Measurements from ENCODE around the gene NSD1. TPM values are rescaled to one million over a fixed set of nuclear protein-coding genes. Genes with fewer than 3 reads are reported as not detected.

Gene NSD1
- total and polyA plus RNA-seq, 2 of the 8 experiments (the other 6 are each of a cell fraction or from before 2014, with no cell fraction given): 22.8 to 168 TPM

GRCh38 chr5:177230660-177231059 is 97.1 kb downstream of the NSD1 start:
- no peak overlapping the region for H4K8ac ChIP-seq (ENCODE audit: extremely low read depth, insufficient read depth, low read length)
- H3K36me3 ChIP-seq (ENCODE audit: control insufficient read depth in 2 of 4, insufficient read depth in 4 of 4, low read length in 3 of 4): peaks cover 0 to 17% (median 3%) of the 10 kb centered on the region in 4 experiments; a peak in 3 of 8 replicates
- no peaks in the 10 kb centered on the region for H3K27me3 ChIP-seq (replicated peaks in 1 of 4; ENCODE audit: control insufficient read depth in 3 of 4, extremely low read depth in 1 of 4, insufficient read depth in 3 of 4, low read length in 3 of 4)
- H3K4me2 ChIP-seq (ENCODE audit: insufficient read depth in 1 of 2, low read depth in 2 of 2, low read length in 2 of 2): no peak overlapping the region
- H3K23ac ChIP-seq (ENCODE audit: insufficient read length): no peak overlapping the region
- H4K5ac ChIP-seq (ENCODE audit: insufficient read length, low read depth, low read length): no peak overlapping the region
- H3K79me1 ChIP-seq (ENCODE audit: low read depth, low read length): peaks cover 6% of the 10 kb centered on the region; the same call in 1 of the 2 replicates
- H2BK5ac ChIP-seq (ENCODE audit: low read depth, low read length): no peak overlapping the region
- peaks cover 2 to 3% of the 10 kb centered on the region in 2 experiments for H4K20me1 ChIP-seq (replicated peaks in 1 of 2; ENCODE audit: control insufficient read depth in 1 of 2, insufficient read depth in 2 of 2, low read length in 2 of 2)
- no peak overlapping the region for H2AFZ ChIP-seq (ENCODE audit: low read length)
- no peak overlapping the region for H3K4ac ChIP-seq (replicated peaks; ENCODE audit: insufficient read length, low read depth, low read length)
- H3K9me3 ChIP-seq (ENCODE audit: insufficient read depth in 2 of 2, low read depth in 1 of 2, low read length in 1 of 2): no peaks in the 10 kb centered on the region
- no peak overlapping the region for H3K9ac ChIP-seq (replicated peaks in 1 of 4; ENCODE audit: extremely low read depth in 1 of 4, low read depth in 3 of 4, low read length in 3 of 4)
- no peak overlapping the region for H3K27ac ChIP-seq (ENCODE audit: low read depth, low read length)
- CTCF ChIA-PET (ENCODE audit: partially characterized antibody): interaction anchor here (1.2 kb wide), 2 partner anchors 13 to 23 kb away, joined by 3 to 5 read pairs; no protein-coding TSS in a partner anchor
- peaks cover 0 to 92% of the 10 kb centered on the region in 2 experiments; a peak in 3 of 4 replicates for H3K79me2 ChIP-seq (ENCODE audit: control insufficient read depth in 1 of 2, insufficient read depth in 2 of 2, low read length in 2 of 2)
- H3K18ac ChIP-seq (ENCODE audit: extremely low read depth, low read length): no peak overlapping the region
- no peak overlapping the region for H3K14ac ChIP-seq (ENCODE audit: insufficient read length)
- H4K91ac ChIP-seq (replicated peaks; ENCODE audit: insufficient read length, low read length): no peak overlapping the region
- H2BK15ac ChIP-seq (ENCODE audit: low read length): no peak overlapping the region
- POLR2A ChIA-PET (ENCODE audit: partially characterized antibody): interaction anchor here (0.9 to 2.7 kb wide), 3 partner anchors 9 to 119 kb away, joined by 3 to 11 read pairs (median 5); no protein-coding TSS in a partner anchor
- FAIRE-seq (no peak), DNase-seq (ENCODE audit: low read depth in 1 of 2, low spot score in 2 of 2) (no peak)
- 92% methylated on average over 6 of the region's 6 CpGs; no CpG with 5 or more reads in 1 of the 2 experiments for WGBS, 2 experiments (ENCODE audit: extremely low coverage in 1 of 2, insufficient coverage in 1 of 2, insufficient read length in 1 of 2, insufficient replicate concordance in 2 of 2, low coverage in 1 of 2, low lambda C conversion rate in 2 of 2, missing lambda C conversion rate in 1 of 2)
- H2BK12ac ChIP-seq (ENCODE audit: low read depth, low read length): no peak overlapping the region
- no peak overlapping the region for H2BK20ac ChIP-seq (ENCODE audit: low read length)
- H2BK120ac ChIP-seq (replicated peaks; ENCODE audit: low read depth, low read length): no peak overlapping the region
- peaks cover 0 to 2% (median 0%) of the 10 kb centered on the region in 4 experiments; a peak in 1 of 7 replicates for H3K4me1 ChIP-seq (replicated peaks in 1 of 4; ENCODE audit: control insufficient read depth in 3 of 4, insufficient read depth in 4 of 4, low read length in 3 of 4)
- no peak overlapping the region for H3K4me3 ChIP-seq (ENCODE audit: extremely low read depth in 1 of 4, insufficient read depth in 2 of 4, low read depth in 3 of 4, low read length in 4 of 4)
- no peaks in the 10 kb centered on the region for H3K23me2 ChIP-seq (ENCODE audit: low read depth, low read length)
- no peak overlapping the region for H3K56ac ChIP-seq (replicated peaks; ENCODE audit: insufficient read length, low read depth, low read length)
- H2AK5ac ChIP-seq (ENCODE audit: low read depth, low read length): no peak overlapping the region
- TF ChIP-seq BRCA1 (IDR thresholded peaks at IDR 0.05; ENCODE audit: low read depth, low read length): no peak
- TF ChIP-seq CBX5 (IDR thresholded peaks at IDR 0.05; ENCODE audit: low read depth, low read length): no peak
- no peak for TF ChIP-seq SIN3A (conservative IDR thresholded peaks at IDR 0.05 in 1 of 2, IDR thresholded peaks at IDR 0.05 in 1 of 2; ENCODE audit: low read depth in 1 of 2, low read length in 2 of 2)
- no peak for TF ChIP-seq RNF2 (IDR thresholded peaks at IDR 0.05; ENCODE audit: borderline replicate concordance, low read depth, low read length, missing control alignments, poor library complexity, severe bottlenecking)
- TF ChIP-seq ATF2 (IDR thresholded peaks at IDR 0.05; ENCODE audit: low read length): no peak
- no peak for TF ChIP-seq TAF1 (IDR thresholded peaks at IDR 0.05; ENCODE audit: low read depth, low read length)
- no peak for TF ChIP-seq MAFK (IDR thresholded peaks at IDR 0.05; ENCODE audit: low read depth, low read length)
- no peak for TF ChIP-seq RBBP5 (IDR thresholded peaks at IDR 0.05; ENCODE audit: borderline replicate concordance, low read depth, low read length)
- no peak for TF ChIP-seq POLR2AphosphoS5 (IDR thresholded peaks at IDR 0.05; ENCODE audit: low read depth, low read length)
- TF ChIP-seq MAX (IDR thresholded peaks at IDR 0.05): no peak
- TF ChIP-seq SIX5 (IDR thresholded peaks at IDR 0.05; ENCODE audit: low read depth, low read length): no peak
- no peak for TF ChIP-seq JUN (IDR thresholded peaks at IDR 0.05; ENCODE audit: low read depth, low read length)
